K562 (cell line): ENCODE data around the gene AGO4. TPM values are rescaled to one million over a fixed set of nuclear protein-coding genes. Genes with fewer than 3 reads are reported as not detected.

Experiments used
- BRF2 ChIP-seq: IDR thresholded peaks from 3 replicates; pipeline ENCODE4 v1.6.1; 2011; ENCODE audit warnings: borderline replicate concordance, mild to moderate bottlenecking; ENCODE audit not compliant: insufficient read length, insufficient read depth
- CHD1 ChIP-seq: fragments of 200-600 bp; sonication (generic); IDR thresholded peaks from one replicate; pipeline ENCODE4 v1.6.1; 2012; ENCODE audit warnings: mild to moderate bottlenecking, moderate library complexity, low read length, inconsistent platforms
- DMBX1 ChIP-seq: fragments of 250-450 bp; sonication (Bioruptor Pico); IDR thresholded peaks from 2 replicates; pipeline ENCODE4 v1.8.0; 2022; ENCODE audit warnings: inconsistent platforms, mild to moderate bottlenecking, moderate library complexity, borderline replicate concordance
- ETV6 ChIP-seq, 3 experiments: fragments of 150-350 bp in 1 of 3; sonication (generic) in 1 of 3; formaldehyde crosslinking in 1 of 3; IDR thresholded peaks; 2 replicates each; pipeline versions ENCODE4 v1.6.1 to v1.8.0; 2014 to 2022; ENCODE audit warnings: borderline replicate concordance in 2 of 3, low read depth in 2 of 3, antibody characterized with exemption in 1 of 3, low read length in 1 of 3, mild to moderate bottlenecking in 1 of 3, missing genetic modification reagents in 1 of 3
- FOXK1 ChIP-seq: sonication (generic); formaldehyde crosslinking; IDR thresholded peaks from 2 replicates; pipeline ENCODE4 v1.8.0; 2022; ENCODE audit warnings: missing genetic modification reagents, mild to moderate bottlenecking, borderline replicate concordance
- HDAC8 ChIP-seq: fragments of 450-650 bp; IDR thresholded peaks from 2 replicates; pipeline ENCODE4 v1.6.1; 2016; ENCODE audit warnings: mild to moderate bottlenecking, missing genetic modification characterization, moderate library complexity, missing compliant biosample characterization
- HNRNPK ChIP-seq: fragments of 200-400 bp; formaldehyde crosslinking; IDR thresholded peaks from one replicate; pipeline ENCODE4 v1.6.1; 2018; ENCODE audit warnings: mild to moderate bottlenecking, low read depth, low read length; ENCODE audit not compliant: poor library complexity, severe bottlenecking
- L3MBTL2 ChIP-seq: fragments of 450-650 bp; IDR thresholded peaks from 2 replicates; pipeline ENCODE4 v1.6.1; 2016; ENCODE audit warnings: mild to moderate bottlenecking, moderate library complexity
- MAZ ChIP-seq, 2 experiments: fragments of 450-650 bp in 1 of 2; sonication (generic) in 1 of 2; formaldehyde crosslinking; IDR thresholded peaks in 1 of 2; conservative IDR thresholded peaks in 1 of 2; 2 replicates each; pipeline versions ENCODE4 v1.4.0 to v1.5.0; 2020; ENCODE audit warnings: mild to moderate bottlenecking in 1 of 2, missing genetic modification reagents in 1 of 2
- MEF2A ChIP-seq: IDR thresholded peaks from 2 replicates; pipeline ENCODE4 v1.6.1; 2011; ENCODE audit warnings: low read depth, mild to moderate bottlenecking, low read length, moderate library complexity; ENCODE audit not compliant: control insufficient read depth
- NR2C1 ChIP-seq, 2 experiments: fragments of 450-650 bp; IDR thresholded peaks; 2 replicates each; pipeline ENCODE4 v1.6.1; 2017; ENCODE audit warnings: mild to moderate bottlenecking in 2 of 2, antibody characterized with exemption in 1 of 2, inconsistent platforms in 1 of 2, missing compliant biosample characterization in 1 of 2, missing genetic modification characterization in 1 of 2
- RAD21 ChIP-seq, 2 experiments: fragments of 250-450 bp in 1 of 2; fragments of 450-650 bp in 1 of 2; sonication (Bioruptor Pico) in 1 of 2; formaldehyde crosslinking in 1 of 2; IDR thresholded peaks in 1 of 2; conservative IDR thresholded peaks in 1 of 2; 2 replicates each; pipeline versions ENCODE4 v1.4.0 to v1.8.0; 2020 to 2022; ENCODE audit warnings: mild to moderate bottlenecking in 2 of 2, moderate library complexity in 1 of 2
- SMAD4 ChIP-seq: fragments of 250-450 bp; sonication (Bioruptor Pico); conservative IDR thresholded peaks from 2 replicates; pipeline ENCODE4 v1.8.0; 2021; ENCODE audit warnings: inconsistent platforms, mild to moderate bottlenecking, moderate library complexity
- SMARCA4 ChIP-seq: fragments of 450-650 bp; IDR thresholded peaks from 2 replicates; pipeline ENCODE4 v1.6.1; 2016
- SRSF3 ChIP-seq: fragments of 200-400 bp; formaldehyde crosslinking; IDR thresholded peaks from 2 replicates; pipeline ENCODE4 v1.6.1; 2016; ENCODE audit warnings: mild to moderate bottlenecking, low read length, moderate library complexity; ENCODE audit not compliant: insufficient read depth
- STAT6 ChIP-seq: sonication (generic); formaldehyde crosslinking; IDR thresholded peaks from 2 replicates; pipeline ENCODE4 v1.8.1; 2023; ENCODE audit warnings: mild to moderate bottlenecking, missing genetic modification reagents
- TAL1 ChIP-seq: fragments of 450-650 bp; IDR thresholded peaks from 2 replicates; pipeline ENCODE4 v1.6.1; 2016; ENCODE audit warnings: mild to moderate bottlenecking
- TRIM24 ChIP-seq, 2 experiments: fragments of 450-650 bp; IDR thresholded peaks; 2 replicates each; pipeline ENCODE4 v1.6.1; 2016
- ZC3H4 ChIP-seq: sonication (generic); formaldehyde crosslinking; IDR thresholded peaks from 2 replicates; pipeline ENCODE4 v1.9.0; 2021; ENCODE audit warnings: missing genetic modification reagents, borderline replicate concordance
- ZFP1 ChIP-seq: fragments of 450-650 bp; formaldehyde crosslinking; IDR thresholded peaks from 2 replicates; pipeline ENCODE4 v1.4.0; 2020; ENCODE audit warnings: mild to moderate bottlenecking, mixed read lengths
- ZNF354B ChIP-seq: fragments of 250-450 bp; sonication (Bioruptor Pico); IDR thresholded peaks from 2 replicates; pipeline ENCODE4 v1.4.0; 2020
- ZNF561 ChIP-seq: fragments of 450-650 bp; formaldehyde crosslinking; conservative IDR thresholded peaks from 2 replicates; pipeline ENCODE4 v1.4.0; 2020; ENCODE audit warnings: mild to moderate bottlenecking, moderate library complexity
- polyA plus RNA-seq, 8 experiments: library from polyadenylated mRNA; depleted of rRNA in 4 of 8; stranded (reverse) in 5 of 8; unstranded in 3 of 8; fragments of >200 nt; fragmentation: Nextera tagmentation in 2 of 8; fragmentation: Illumina TruSeq in 1 of 8; extraction: Ambion mirVana in 2 of 8; extraction: Trizol in 1 of 8; gene quantifications; 2 replicates each; pipeline versions ENCODE4 v1.2.1 to v1.2.3, GENCODE V29; 2011 to 2014; ENCODE audit warnings: inconsistent platforms in 1 of 8, missing spikeins in 1 of 8
- total RNA-seq, 7 experiments: library from RNA; depleted of rRNA in 6 of 7; stranded (reverse); fragments of >200 nt in 6 of 7; fragmentation: Illumina TruSeq in 2 of 7; extraction: Trizol in 2 of 7; gene quantifications; 2 replicates each; pipeline versions ENCODE4 v1.2.1 to v1.2.3, GENCODE V29; 2011 to 2021; ENCODE audit warnings: low replicate concordance in 1 of 7
- TF ChIP-seq, protein P1 (sequence below): sonication (generic); formaldehyde crosslinking; IDR thresholded peaks from 2 replicates; pipeline ENCODE4 v1.8.0; 2022; ENCODE audit warnings: mild to moderate bottlenecking, missing genetic modification reagents, borderline replicate concordance

Gene AGO4
- total and polyA plus RNA-seq, 9 of the 15 experiments (the other 6 are each of a cell fraction or from before 2014, with no cell fraction given), result 1.3 to 10.5 (median 6.5) TPM

DNA sequence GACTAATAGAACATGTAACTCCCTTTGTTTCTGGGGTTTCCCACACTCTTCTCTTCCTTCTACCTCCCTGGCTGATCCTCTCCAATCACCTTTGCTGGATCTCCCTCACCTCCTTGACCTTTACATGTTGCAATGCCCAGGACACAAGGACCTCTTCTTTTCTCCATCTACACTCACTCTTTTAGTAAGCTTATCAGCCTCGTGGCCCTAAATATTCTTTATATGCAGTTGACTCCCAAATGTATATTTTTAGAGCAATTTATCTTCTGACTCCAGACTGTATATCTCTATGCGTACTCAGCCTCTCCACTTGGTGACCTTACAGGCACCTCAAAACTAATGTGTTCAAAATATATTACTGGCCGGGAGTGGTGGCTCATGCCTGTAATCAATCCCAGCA, 19.7 kb upstream of the AGO4 start (continued):
- TF ChIP-seq STAT6 (no peak), SMARCA4 (0 out of 2 replicates have a peak, but pooled peaks have one; percentile 15), SMAD4 (CRISPR knock-in tag) (no peak), SRSF3 (no peak), NR2C1 (IDR thresholded peaks at IDR 0.05) (no peak), NR2C1 (tag; IDR thresholded peaks at IDR 0.05) (0 out of 2 replicates have a peak, but pooled peaks have one; percentile 10), L3MBTL2 (no peak), ZNF354B (CRISPR knock-in tag) (no peak), MAZ (CRISPR knock-in tag; conservative IDR thresholded peaks at IDR 0.05 in 1 of 2, IDR thresholded peaks at IDR 0.05 in 1 of 2) (no peak), ZFP1 (no peak), TAL1 (0 out of 2 replicates have a peak, but pooled peaks have one; percentile 24), FOXK1 (CRISPR knock-in tag) (no peak), ETV6 (IDR thresholded peaks at IDR 0.05; ENCODE audit: borderline replicate concordance in 1 of 2, low read depth in 2 of 2, low read length in 1 of 2) (no peak), ETV6 (CRISPR knock-in tag; IDR thresholded peaks at IDR 0.05; ENCODE audit: borderline replicate concordance) (no peak), ZNF561 (CRISPR knock-in tag) (no peak), CHD1 (no peak), TRIM24 (IDR thresholded peaks at IDR 0.05) (no peak), RAD21 (CRISPR knock-in tag; conservative IDR thresholded peaks at IDR 0.05 in 1 of 2, IDR thresholded peaks at IDR 0.05 in 1 of 2) (no peak), HDAC8 (no peak), ZC3H4 (no peak), BRF2 (no peak), HNRNPK (no peak), MEF2A (peak; percentile 53; the same call in 1 of the 2 replicates), DMBX1 (CRISPR knock-in tag) (no peak)
- TF ChIP-seq, protein P1, sequence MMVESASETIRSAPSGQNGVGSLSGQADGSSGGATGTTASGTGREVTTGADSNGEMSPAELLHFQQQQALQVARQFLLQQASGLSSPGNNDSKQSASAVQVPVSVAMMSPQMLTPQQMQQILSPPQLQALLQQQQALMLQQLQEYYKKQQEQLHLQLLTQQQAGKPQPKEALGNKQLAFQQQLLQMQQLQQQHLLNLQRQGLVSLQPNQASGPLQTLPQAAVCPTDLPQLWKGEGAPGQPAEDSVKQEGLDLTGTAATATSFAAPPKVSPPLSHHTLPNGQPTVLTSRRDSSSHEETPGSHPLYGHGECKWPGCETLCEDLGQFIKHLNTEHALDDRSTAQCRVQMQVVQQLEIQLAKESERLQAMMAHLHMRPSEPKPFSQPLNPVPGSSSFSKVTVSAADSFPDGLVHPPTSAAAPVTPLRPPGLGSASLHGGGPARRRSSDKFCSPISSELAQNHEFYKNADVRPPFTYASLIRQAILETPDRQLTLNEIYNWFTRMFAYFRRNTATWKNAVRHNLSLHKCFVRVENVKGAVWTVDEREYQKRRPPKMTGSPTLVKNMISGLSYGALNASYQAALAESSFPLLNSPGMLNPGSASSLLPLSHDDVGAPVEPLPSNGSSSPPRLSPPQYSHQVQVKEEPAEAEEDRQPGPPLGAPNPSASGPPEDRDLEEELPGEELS (CRISPR knock-in tag), result no peak
